Fibroblast of skin of right quadriceps (primary cell): Measurements from ENCODE around the gene STX8.
A peak's percentile ranks its signal among the peaks of the same experiment; 100 is the strongest.

Experiments
- DNase-seq: peaks from one replicate; pipeline ENCODE4 v3.0.0-alpha.2; 2013

Gene STX8

GRCh38 chr17:9334536-9335446, 240.8 kb downstream of the STX8 start:
- no peak for DNase-seq

GRCh38 chr17:9332132-9332494, 243.5 kb downstream of the STX8 start:
- DNase-seq: peak; percentile 49

- no peak for DNase-seq
Observed at GRCh38 chr17:9331279-9332131, 244.1 kb downstream of the STX8 start.

GRCh38 chr17:9330611-9331271, 244.9 kb downstream of the STX8 start:
- no peak for DNase-seq

GRCh38 chr17:9330141-9330540, 245.5 kb downstream of the STX8 start:
- no peak for DNase-seq

GRCh38 chr17:9329251-9329921, 246.2 kb downstream of the STX8 start:
- no peak for DNase-seq

GRCh38 chr17:9324864-9325263, 250.8 kb downstream of the STX8 start:
- DNase-seq: no peak

- no peak for DNase-seq
Observed at GRCh38 chr17:9322326-9322725, 253.3 kb downstream of the STX8 start.

GRCh38 chr17:9321890-9322289, 253.7 kb downstream of the STX8 start:
- no peak for DNase-seq

GRCh38 chr17:9315360-9315759, 260.3 kb downstream of the STX8 start:
- DNase-seq: no peak

GRCh38 chr17:9313346-9313745, 262.3 kb downstream of the STX8 start:
- no peak for DNase-seq

- DNase-seq: no peak
Observed at GRCh38 chr17:9309216-9309615, 266.4 kb downstream of the STX8 start.

- DNase-seq: no peak
Observed at GRCh38 chr17:9308069-9308468, 267.6 kb downstream of the STX8 start.

GRCh38 chr17:9307313-9307998, 268.2 kb downstream of the STX8 start:
- peak; percentile 43 for DNase-seq

GRCh38 chr17:9306086-9306485, 269.5 kb downstream of the STX8 start:
- DNase-seq: no peak

- no peak for DNase-seq
Observed at GRCh38 chr17:9299695-9300094, 275.9 kb downstream of the STX8 start.

- DNase-seq: no peak
Observed at GRCh38 chr17:9298776-9299295, 276.8 kb downstream of the STX8 start.

GRCh38 chr17:9298135-9298534, 277.5 kb downstream of the STX8 start:
- no peak for DNase-seq

- DNase-seq: no peak
Observed at GRCh38 chr17:9294661-9295210, 280.9 kb downstream of the STX8 start.

- no peak for DNase-seq
Observed at GRCh38 chr17:9292561-9292941, 283.1 kb downstream of the STX8 start.

GRCh38 chr17:9291912-9292560, 283.6 kb downstream of the STX8 start:
- DNase-seq: no peak
